GM18909 (cell line): ENCODE results near the gene JUN.

Source experiments
- ATAC-seq: cut with Tn5 transposase; IDR thresholded peaks from one replicate; pipeline ENCODE4 v1.9.1; 2021; ENCODE audit warnings: mild to moderate bottlenecking; ENCODE audit not compliant: unreplicated experiment, poor library complexity

Gene JUN

DNA sequence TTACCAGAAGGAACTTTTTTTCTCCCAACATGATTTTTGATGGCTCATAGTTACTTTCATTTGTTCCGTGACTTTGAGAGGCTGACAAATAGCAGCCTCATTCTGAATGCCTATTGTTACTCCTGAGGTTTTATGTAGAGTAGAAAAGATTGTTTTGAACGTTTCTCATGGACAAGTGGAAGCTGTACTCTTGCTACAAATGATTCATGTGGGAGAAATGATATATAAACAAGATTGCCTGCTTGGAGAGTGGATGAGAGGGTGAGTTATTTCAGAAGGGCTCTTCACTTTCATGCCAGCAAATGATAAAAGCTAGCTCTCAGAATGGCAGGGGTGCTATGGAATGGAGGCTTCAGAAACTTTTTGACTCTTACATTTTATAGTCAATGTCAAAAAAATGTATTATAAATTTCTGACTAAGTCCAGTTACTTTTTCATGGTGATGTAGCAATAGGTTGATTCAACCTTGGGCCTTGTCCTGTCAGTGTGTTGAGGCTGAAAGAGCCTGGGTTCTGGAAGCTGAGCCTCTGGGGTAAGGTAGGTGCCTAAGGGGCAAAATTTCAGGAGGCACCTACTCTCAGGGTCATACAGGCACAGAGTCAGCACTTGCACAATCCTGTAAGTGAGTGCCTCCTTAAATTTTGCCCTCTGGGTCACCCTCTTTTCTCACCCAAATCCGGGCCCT is 19.4 kb downstream of the JUN start:
- no peak for ATAC-seq

- ATAC-seq = no peak
These were observed 20.6 kb downstream of the JUN start for GRCh38 chr1:58763214-58763613.

- ATAC-seq = no peak
These were observed 21.0 kb downstream of the JUN start for GRCh38 chr1:58762806-58763205.

DNA sequence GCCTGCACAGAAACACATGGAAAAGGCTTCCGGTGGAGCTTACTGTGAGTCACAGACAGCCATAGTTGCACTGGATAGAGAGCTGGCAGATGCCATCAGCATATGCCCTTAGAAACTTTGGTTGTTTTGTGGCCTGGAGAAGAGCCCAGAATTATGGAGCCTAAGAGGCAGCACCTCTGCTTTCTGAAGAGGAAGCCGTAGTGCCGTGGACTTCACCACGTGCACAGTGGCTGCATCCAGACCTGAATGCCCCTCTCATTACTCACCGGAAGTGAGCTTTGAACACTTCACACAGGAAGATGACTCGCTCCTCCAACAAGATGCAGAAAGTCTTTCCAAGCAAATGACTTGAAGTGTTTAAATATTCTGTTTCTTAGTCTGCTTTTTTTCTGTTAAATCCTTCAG is 28.4 kb downstream of the JUN start:
- ATAC-seq = peak; percentile 88

- no peak for ATAC-seq
These were observed 29.0 kb downstream of the JUN start for GRCh38 chr1:58754683-58755467.

DNA sequence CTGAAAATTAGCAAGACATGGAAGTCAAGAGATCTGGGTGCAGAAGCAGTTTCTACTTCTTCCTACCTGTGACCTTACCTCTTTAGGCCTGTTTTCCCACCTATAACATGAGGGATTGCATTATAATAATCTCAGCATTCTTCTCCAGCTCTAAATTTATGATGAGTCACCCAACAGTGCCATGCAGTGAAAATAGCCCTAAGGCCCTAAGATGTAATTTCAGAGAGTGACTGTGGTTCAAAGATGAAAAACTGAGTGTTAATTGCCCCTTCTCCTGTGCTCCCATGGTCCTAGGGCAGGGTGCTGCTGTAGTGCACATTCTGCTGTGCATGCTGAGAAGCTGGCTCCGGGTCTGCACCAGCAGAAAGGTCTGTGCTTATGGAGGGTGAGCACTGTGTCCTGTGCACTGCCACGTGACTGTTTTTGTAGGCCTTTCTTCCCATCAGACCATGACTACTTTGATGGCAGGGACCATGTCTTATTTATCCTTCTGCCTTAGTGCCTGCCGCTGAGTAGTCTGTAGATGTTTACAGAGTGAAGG is 29.7 kb downstream of the JUN start:
- no peak for ATAC-seq

GRCh38 chr1:58753431-58753866 is 30.4 kb downstream of the JUN start:
- no peak for ATAC-seq

GRCh38 chr1:58749646-58750045 is 34.2 kb downstream of the JUN start:
- ATAC-seq = no peak

- no peak for ATAC-seq
These were observed 35.2 kb downstream of the JUN start for GRCh38 chr1:58748666-58749065.

- no peak for ATAC-seq
These were observed 37.1 kb downstream of the JUN start for GRCh38 chr1:58746757-58747156.

- no peak for ATAC-seq
These were observed 37.7 kb downstream of the JUN start for GRCh38 chr1:58746182-58746581.

DNA sequence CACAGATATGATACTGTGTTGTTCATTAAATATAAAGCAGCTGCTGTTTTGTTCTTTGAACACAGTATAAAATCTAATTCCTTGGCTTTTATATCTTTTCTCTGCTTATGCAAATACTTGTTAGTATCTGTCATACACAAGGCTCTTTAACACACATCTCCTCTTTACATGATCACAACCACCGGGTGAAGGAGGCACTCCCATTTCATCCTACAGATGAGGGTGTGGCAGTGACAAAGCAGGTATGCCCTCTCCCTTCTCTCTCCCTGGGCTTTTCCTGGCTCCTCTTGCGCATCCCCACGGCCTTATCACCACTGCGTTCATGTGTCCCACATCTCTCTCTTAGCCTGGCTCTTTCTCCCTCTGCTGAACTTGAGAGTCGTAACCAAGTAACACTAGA is 38.2 kb downstream of the JUN start:
- no peak for ATAC-seq

- ATAC-seq = no peak
These were observed 38.7 kb downstream of the JUN start for GRCh38 chr1:58745117-58745516.

GRCh38 chr1:58741678-58742553 is 41.9 kb downstream of the JUN start:
- ATAC-seq = no peak

- no peak for ATAC-seq
These were observed 43.9 kb downstream of the JUN start for GRCh38 chr1:58739856-58740466.

DNA sequence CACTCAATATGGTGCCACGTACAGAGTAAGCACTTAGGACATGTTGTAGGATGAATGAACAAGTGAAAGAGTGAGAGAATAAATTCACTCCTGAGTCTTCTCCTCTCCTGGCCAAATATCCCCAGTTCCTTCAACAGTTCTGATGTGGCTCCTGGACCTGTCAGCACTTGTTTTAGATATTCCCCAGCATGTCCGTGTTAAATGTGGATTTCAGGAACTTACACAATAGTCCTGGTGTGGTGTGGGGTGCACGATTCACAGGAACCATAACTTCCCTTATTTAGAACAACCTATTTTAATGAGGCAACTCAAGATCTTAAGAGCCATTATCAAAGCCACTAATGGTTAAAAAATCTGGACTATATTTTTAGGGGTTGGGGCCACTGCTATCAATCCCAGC is 45.0 kb downstream of the JUN start:
- no peak for ATAC-seq

- no peak for ATAC-seq
These were observed 48.3 kb downstream of the JUN start for GRCh38 chr1:58735586-58735985.

DNA sequence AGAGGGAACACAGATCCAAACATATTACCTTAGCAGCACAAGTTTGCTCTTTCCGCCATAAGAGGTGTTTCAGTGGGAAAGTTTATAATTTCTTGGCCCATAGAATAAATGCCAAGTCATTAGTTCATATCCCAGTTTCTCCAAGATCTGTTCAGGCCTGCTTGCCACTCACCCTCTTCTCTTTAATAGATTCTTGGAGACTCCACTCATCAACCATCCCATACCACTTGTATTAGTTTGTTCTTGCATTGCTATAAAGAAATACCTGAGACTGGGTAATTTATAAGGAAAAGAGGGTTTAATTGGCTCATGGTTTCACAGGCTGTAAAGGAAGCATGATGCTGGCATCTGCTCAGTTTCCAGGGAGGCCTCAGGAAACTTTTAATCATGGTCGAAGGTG is 49.2 kb downstream of the JUN start:
- no peak for ATAC-seq

GRCh38 chr1:58732087-58732775 is 51.6 kb downstream of the JUN start:
- ATAC-seq = no peak
